HG03565 (cell line): ENCODE data around the gene EMX1.

Experiments used
- ATAC-seq: cut with Tn5 transposase; IDR thresholded peaks from one replicate; pipeline ENCODE4 v1.9.1; 2021; ENCODE audit warnings: mild to moderate bottlenecking, moderate library complexity; ENCODE audit not compliant: unreplicated experiment

EMX1 gene

GRCh38 chr2:72942293-72942692 lies 25.0 kb downstream of the EMX1 start:
- no peak for ATAC-seq

- no peak for ATAC-seq
Measured at GRCh38 chr2:72942881-72943418, 25.6 kb downstream of the EMX1 start.

GRCh38 chr2:72943540-72944395 lies 26.4 kb downstream of the EMX1 start:
- no peak for ATAC-seq

DNA sequence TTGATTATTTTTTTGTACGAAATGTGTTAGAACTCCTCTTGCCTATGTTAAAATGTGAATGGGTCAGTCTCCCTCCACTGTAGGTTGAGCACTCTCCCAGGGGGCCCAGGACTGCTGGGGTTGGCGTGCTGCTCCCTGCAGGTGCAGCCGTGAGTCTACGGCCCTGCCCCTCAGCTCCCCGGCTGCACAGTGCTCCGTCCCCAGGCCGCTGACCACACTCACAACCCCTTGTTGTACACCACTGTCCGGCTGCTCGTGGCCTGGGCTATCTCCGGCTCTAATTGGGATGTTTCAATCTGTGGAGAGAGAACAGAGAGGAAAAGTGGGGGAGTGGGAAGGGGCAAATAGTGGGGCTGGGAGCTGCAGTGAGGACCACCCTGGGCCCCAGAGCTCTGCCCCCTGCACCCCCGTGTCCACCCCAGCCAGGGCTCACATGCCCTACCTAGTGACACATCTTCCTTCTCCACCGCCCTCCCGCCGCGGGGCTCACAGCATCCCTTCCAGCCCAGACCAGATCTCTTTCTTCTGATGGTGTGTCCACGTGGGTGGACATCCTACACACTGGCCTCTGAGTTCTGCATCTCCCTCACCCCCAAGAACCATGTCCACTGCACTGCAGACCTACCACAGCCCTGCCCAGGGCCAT lies 27.6 kb downstream of the EMX1 start:
- ATAC-seq = no peak

DNA sequence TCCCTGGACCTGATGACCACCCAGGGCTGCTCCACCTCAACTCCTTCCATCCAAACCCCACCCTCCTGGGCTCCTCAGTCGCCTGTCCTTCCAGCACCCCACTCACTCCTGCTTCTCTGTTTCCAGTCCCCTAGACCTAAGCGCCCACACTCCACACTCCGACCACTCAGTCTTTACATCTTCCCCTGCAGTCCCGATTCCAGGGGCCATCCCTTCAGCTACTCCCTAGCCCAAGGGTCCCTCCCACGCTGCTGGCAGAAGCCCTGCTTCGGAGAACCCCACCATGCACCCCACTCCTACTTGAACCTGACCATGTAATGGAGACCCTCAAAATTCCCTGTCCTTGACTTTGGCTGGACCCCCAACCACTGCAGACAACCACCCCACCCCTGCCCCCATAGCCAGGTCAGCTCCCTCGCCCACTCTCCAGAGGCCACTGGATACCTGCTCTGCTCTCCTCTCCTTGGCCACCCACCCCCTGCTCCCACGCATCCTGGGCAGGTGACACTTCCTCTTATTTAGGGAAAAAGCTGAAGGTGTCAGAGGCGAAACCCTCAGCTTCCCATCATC lies 28.2 kb downstream of the EMX1 start:
- ATAC-seq = no peak

DNA sequence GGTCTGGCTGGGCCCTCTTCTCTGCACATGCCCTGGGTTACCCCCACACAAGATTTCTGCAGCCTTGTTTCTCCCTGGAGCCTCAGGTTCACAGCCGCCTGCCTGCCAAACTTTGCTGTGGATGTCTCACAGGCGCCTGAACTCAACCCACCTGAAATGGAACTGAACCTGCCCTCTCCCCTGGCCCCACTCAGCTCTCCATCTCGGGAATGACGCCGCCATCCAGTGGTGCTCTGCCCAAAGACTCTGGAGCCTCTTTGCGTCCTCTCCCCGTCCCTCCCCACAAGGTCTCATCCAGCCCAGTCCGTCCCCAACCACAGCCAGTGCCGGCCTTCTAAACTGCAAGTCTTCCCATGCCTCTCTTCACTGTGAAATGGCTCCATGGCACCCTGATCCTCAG lies 29.1 kb downstream of the EMX1 start:
- no peak for ATAC-seq

DNA sequence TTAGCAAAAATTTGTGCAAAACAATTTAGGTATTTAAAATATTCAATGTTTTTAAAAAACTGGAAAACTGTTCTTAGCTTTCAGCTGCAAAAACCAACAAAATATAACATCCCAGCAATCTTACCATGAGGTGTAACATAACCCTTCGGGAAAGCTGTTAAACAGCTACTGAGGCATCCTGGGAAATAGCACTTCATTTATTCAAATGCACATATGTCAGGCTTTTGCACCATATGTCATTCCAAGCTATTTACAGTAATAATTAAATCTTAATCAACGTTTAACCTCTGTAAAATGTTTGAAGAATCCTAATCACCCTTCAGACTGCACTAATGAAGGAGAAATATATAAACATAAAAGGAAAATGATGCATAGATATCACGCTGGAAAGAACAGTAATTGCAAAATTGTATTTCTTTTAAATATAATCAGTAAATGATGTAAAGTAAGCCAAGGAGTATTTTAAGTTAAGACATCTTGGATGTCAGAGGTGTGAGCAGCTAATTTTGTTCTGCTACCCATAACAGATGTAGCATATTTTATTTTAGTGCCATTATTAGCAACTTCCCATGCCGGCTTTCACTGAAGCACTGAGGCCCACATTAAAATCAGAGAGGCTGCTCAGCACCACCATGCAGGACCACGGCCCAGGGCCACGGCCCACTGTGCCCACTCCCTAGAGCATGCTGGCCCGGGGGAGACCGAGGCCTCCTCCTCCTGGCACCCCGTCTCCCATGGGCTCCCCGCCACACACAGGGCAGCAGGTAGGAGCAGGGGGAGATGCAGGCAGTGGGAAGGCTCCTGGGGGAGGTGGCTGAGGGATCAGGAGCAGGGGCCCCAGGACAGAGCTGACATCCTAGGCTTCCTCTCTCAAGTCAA lies 30.9 kb downstream of the EMX1 start:
- no peak for ATAC-seq

DNA sequence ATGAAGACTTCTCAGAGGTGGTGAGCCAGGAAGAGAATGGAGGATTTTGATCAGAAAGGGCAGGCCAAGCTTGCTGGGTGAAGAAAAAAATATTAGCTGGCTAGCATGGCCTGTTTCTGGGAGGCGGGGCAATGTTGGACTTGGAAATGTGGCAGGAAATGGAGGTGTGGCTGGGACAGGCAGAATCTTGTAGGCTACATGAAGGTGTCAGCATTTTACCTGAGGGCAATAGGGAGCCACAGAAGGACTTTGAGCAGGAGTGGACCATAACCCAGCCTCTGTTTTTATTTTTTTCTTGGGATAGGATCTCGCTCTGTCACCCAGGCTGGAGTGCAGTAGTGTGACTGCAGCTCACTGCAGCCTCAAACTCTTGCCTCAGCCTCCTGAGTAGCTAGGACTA lies 31.7 kb downstream of the EMX1 start:
- ATAC-seq = no peak

DNA sequence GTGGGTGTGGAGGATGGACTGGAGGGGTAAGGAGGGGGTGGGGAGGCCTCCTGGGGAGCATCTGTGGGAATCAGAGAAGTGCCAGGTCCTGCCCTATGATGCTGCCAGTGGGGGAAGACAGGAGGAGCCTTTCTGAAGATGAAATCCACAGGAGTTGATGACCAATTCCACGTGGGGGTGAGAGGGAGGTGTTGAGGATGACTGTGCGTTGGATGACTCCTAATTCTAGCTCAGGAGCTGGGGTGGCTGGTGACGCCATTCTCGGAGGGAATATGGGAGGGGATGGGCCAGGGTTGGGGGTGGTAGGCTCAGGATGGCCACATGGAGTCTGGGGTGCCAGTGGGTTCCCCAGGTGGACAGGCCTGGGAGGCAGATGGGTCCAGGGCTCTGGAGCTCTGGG lies 32.3 kb downstream of the EMX1 start:
- no peak for ATAC-seq

DNA sequence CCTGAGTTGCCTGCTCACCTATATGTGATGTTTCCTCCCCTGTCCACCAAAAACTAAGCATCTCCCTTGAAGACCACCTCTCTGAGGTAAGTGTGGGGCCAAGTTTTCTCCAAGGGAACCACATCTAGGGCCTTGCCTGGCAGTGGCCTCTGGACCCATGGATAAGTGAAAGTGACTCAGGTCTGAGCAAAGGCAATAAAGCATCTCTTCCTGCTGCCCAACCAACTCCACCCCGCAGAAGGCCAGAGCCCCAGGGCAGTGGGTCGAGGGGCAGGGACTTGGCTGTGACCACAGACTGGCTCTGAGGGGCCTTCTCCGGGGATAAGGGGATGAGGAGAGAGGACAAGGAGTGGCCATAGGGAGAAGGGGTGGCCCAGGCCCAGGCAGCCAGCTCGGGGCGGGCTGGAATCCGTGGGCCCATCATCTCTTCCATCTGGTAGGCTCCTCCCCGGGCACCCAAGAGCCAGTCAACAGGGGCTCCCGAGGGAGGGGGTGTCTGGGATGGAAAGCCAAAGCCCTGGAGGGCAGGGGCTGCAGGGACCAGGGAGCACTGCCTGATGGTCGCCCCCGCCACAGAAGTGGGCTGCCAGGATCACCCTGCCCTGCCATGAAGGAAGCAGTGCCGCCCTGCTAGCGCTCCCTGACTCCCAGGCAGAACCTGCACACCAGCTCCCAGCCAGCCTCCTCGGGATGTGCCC lies 33.4 kb downstream of the EMX1 start:
- ATAC-seq = no peak

DNA sequence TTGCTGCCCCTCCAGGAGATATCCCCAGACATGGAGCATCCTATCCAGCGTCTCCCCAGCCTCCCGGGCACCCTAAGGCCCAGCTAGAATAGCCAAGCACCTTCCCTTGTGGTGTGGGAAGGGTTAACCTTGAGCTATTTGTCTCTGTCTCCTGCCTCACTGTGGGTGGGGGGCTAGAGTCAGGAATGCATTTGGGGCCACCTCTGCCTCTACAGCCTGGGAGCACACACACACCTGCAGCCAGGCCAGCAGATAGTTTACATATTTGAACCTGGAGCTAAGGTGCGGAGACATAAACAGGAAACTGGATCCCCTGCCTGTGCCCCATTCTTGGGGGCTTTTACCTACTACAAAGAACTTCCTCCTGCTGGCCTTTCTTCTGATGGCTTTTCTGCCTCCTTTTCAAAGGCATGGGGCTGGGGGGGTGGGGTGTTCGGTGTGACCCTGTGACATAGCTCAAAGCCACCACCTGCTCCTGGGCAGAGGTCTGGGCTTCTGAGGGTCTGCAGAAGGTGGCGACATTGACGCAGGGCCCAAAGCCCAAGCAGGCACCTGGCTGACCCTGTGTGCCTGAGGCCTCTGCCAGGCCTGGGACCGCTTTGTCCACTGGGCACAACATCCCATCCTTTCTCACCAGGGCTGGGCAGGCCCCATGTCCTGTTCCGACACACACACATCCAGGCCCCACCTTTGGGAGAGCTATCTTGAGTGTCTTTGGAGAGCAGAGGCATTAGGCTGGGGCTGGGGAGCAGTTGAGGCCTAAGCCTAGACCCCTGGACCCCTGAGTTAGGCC lies 34.2 kb downstream of the EMX1 start:
- ATAC-seq = no peak

- no peak for ATAC-seq
Measured at GRCh38 chr2:72952110-72952823, 34.9 kb downstream of the EMX1 start.

- no peak for ATAC-seq
Measured at GRCh38 chr2:72952961-72953360, 35.6 kb downstream of the EMX1 start.

DNA sequence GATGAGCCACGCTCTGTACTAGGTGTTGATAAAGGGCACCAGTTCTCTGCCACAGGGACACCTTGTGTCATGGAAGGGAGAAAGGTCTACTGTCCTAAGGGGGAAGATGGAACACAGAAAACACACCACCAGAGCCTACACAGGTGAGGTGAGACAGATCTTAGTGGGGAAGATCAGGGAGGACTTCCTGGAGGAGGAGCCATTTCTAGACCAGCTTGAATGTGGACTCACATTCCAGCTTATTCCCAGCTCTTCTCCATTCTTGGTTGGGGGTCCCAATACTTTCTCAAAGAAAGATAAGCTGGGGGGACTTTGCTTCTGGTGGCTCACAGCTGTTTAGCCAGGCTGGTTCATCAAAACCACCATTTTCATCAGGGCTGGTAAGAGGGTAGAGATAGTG lies 36.2 kb downstream of the EMX1 start:
- ATAC-seq = no peak

DNA sequence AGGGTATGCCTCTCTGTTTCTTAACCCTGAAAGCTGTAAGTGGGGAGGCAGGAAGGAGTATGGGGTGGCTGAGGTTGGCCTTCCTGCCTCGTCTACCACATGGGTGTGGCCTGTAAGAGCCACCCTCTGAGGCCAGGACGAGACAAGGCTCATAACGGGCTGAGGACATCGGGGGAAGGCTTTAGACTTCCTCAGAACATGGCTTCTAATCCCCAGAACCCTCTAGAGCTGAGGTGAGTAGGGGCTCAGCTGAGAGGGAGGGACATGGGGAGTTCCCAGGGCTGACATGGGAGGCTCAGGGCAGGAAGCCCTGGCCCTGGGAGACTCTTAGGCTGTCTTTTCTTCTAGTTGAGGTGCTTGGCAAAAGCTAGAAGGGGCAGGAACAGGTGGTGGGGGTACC lies 36.7 kb downstream of the EMX1 start:
- no peak for ATAC-seq

GRCh38 chr2:72954376-72955227 lies 37.3 kb downstream of the EMX1 start:
- no peak for ATAC-seq

GRCh38 chr2:72955228-72956049 lies 38.1 kb downstream of the EMX1 start:
- ATAC-seq = no peak
